HG03045 (cell line): Measurements from ENCODE around the gene OR5D13.

ENCODE experiments used
- ATAC-seq: cut with Tn5 transposase; IDR thresholded peaks from one replicate; pipeline ENCODE4 v1.9.1; 2021; ENCODE audit warnings: mild to moderate bottlenecking, moderate library complexity; ENCODE audit not compliant: unreplicated experiment

Gene OR5D13, protein sequence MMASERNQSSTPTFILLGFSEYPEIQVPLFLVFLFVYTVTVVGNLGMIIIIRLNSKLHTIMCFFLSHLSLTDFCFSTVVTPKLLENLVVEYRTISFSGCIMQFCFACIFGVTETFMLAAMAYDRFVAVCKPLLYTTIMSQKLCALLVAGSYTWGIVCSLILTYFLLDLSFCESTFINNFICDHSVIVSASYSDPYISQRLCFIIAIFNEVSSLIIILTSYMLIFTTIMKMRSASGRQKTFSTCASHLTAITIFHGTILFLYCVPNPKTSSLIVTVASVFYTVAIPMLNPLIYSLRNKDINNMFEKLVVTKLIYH

DNA sequence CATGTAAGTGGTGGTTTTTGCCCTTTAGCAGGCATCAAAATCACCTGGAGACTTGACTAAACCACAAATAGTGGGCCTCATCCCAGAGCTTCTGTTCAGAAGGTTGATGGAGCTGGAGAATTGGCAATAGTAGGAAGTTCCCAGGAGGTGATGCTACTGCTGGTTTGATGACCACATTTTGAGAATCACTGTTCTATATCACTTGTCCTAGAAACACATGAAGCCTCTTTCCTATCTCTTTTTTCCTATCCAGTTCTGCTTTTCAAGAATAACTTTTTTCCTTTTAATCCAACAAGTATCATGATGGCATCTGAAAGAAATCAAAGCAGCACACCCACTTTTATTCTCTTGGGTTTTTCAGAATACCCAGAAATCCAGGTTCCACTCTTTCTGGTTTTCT lies at the start of gene OR5D13:
Gene OR5D13, plus strand, starts transcription at position 301 of the 400 bp plus-strand sequence. Its CDS starts 0 bp downstream, at position 301.
- no peak for ATAC-seq

DNA sequence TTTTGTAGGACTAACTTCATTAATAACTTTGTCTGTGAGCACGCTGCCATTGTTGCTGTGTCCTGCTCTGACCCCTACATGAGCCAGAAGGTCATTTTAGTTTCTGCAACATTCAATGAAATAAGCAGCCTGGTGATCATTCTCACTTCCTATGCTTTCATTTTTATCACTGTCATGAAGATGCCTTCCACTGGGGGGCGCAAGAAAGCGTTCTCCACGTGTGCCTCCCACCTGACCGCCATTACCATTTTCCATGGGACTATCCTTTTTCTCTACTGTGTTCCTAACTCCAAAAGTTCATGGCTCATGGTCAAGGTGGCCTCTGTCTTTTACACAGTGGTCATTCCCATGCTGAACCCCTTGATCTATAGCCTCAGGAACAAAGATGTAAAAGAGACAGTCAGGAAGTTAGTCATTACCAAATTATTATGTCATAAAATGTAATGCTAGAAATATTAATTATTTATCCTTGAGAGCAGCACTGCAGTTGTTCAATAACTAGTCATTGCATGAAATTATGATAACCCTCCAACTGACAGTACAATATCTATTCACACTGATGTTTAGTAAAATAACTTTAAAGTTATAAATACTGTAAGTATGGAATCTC lies 46.4 kb upstream of the OR5D13 start:
- no peak for ATAC-seq

DNA sequence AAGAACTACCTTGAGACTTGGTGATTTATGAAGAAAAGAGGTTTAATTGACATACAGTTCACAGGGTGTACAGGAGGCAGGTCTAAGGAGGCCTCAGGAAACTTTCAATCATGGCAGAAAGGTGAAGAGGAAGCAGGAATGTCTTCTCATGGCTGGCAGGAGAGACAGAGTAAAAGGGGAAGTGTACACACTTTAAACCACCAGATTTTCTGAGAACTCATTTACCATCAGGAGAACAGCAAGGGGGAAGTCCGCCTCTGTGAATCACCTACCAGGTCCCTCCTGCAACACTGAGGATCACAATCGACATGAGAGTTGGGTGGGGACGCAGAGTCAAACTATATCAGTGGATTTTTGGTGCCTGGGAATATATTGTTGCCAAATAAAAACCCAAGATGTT lies 40.3 kb upstream of the OR5D13 start:
- ATAC-seq, result no peak

DNA sequence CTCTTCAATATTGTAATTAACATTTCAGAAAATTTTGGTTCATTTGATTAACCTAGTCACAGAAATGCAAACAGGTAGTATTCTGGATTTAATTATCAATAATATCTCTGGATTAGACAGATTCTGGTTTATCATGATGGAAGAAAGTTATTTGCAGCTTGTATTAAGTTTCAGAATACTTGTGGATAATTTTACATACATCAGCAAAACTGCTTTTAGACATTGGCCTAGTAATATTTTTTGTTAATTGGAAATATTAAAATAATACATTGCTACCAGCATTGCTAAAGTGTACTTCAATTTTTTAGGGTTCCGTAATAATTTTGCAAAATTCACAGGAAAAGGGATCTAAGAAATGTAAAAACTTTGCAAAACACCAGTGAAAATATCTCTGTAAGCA lies 18.4 kb downstream of the OR5D13 start:
- ATAC-seq, result no peak

DNA sequence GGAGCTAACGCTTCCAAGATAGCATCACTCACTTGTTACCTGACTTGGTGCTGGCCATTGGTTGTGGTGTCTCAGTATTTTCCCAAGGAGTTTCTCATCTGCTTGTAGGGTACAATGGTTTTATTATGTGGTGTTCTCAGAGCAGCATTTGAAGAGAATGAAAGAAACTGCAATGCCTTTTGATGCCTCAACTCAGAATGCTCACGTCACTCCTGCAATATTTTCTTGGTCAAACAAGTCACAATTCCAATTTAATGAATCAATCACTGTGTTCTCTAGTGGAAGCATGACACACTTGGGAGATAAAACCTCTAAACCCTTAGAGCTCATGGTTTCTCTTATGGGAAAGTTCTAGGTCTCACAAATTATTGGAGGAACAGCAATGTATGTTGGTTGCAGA lies 20.1 kb downstream of the OR5D13 start:
- ATAC-seq, result no peak

DNA sequence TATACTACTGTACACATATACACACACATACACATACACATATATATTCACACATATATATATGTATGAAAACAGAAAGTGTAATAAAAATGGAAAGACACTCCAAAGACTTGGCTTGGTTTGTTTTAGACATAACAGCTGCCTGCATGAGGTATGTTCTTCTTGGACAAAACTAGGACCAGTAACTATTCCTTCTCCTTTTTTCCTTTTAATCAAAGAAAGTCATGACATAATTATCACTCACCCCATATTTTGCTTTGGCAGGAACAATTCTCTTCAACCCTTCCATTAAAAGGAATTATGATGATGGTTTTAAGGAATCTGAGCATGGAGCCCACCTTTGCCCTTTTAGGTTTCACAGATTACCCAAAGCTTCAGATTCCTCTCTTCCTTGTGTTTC lies 22.0 kb downstream of the OR5D13 start, which contains the start of gene OR5D14:
Gene OR5D14, plus strand, starts transcription at position 301 of the 400 bp plus-strand sequence. Its CDS starts 0 bp downstream, at position 301.
- no peak for ATAC-seq

DNA sequence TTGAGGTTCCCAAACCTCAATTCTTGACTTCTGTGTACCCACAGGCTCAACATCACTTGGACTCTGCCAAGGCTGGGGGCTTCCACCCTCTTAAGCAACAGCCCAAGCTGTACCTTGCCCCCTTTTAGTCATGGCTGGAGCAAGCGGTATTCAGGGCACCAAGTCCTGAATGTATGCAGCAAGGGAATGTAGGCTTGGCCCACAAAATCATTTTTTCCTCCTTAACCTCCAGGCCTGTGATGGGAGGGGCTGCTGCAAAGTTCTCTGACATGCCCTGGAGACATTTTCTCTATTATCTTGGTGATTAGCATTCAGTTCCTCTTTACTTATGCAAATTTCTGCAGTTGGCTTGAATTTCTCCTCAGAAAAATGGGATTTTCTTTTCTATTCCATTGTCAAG lies 33.0 kb downstream of the OR5D13 start:
- ATAC-seq, result no peak

DNA sequence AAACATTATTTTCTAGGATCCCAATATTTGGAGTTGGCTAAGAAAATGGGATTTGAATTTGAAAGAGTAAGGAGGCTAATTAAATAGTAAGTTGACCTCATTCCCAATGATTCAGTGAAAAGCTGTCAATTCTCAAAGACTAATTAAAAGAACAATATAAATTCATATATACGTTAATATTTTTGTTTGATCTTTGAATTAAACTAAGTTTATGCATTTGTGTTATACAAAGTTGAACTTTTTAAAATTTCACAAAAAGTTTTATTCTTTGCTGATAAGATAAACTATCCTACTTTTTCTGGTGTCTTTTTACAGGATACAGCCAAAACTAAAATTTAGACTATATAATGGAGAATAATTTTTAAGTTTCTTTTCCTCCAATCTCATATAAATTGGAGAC lies 37.8 kb downstream of the OR5D13 start, which contains the start of gene OR5L1:
Gene OR5L1, plus strand, starts transcription at position 301 of the 400 bp plus-strand sequence. CDS start 100 bp downstream, outside the sequence.
- ATAC-seq, result no peak

DNA sequence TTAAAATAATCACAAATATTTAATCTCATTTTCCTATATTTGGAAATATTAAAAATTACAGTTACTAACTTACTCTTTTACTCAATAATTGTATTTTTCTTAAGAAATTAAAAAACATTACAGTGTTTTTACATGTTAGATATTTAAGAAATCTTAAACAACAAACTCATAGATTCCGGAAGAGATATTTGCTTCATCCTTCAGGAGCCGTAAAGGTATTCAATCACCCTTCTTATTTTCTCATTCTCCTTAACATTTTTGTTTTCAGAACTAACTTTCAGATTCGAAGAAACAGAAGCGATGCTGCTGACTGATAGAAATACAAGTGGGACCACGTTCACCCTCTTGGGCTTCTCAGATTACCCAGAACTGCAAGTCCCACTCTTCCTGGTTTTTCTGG lies 46.1 kb downstream of the OR5D13 start, which contains the start of gene OR5D18:
Gene OR5D18, plus strand, starts transcription at position 301 of the 400 bp plus-strand sequence. Its CDS starts 0 bp downstream, at position 301.
- no peak for ATAC-seq
